RWPE1 (cell line): Measurements from ENCODE around the gene CPLX1.
A peak's percentile ranks its signal among the peaks of the same experiment; 100 is the strongest.

Source experiments
- CTCF ChIA-PET: fragments of 350-600 bp; sonication (Branson Sonifier 250); formaldehyde crosslinking; extraction: SDS; loops from one replicate; lab custom pipeline; 2021; lab: Yijun Ruan, JAX
- POLR2A ChIA-PET: fragments of 400-600 bp; formaldehyde crosslinking; extraction: SDS; loops from one replicate; lab custom pipeline; 2020; ENCODE audit warnings: antibody characterized with exemption; ENCODE audit not compliant: low non-redundant PET; lab: Yijun Ruan, JAX
- DNase-seq: peaks from one replicate; pipeline ENCODE4 v3.0.0; 2012; ENCODE audit warnings: low spot score
- H3K27ac ChIP-seq: fragments of 450-650 bp; 2 replicates; pipeline ENCODE4 v1.5.1; 2017
- TF ChIP-seq, protein P1 (sequence below): fragments of 450-650 bp; conservative IDR thresholded peaks from 2 replicates; pipeline ENCODE4 v1.5.1; 2017; ENCODE audit warnings: low read depth, mild to moderate bottlenecking

The CPLX1 gene

DNA sequence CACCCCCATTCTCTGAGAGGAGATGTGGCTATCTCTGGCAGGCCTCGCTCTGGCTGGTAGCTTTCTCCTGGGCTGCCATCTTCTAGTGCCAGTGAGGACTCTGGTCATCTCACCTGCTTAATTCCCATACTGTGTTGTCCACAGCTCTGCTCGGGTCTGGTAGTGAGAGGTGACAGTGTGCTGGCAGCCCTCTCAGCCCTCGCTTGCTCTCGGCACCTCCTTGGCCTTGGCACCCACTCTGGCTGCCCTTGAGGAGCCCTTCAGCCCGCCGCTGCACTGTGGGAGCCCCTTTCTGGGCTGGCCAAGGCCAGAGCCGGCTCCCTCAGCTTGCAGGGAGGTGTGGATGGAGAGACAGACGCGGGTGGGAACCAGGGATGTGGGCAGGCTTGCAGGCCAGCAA lies 52.7 kb downstream of the CPLX1 start:
- H3K27ac ChIP-seq = peak overlapping the region; percentile 49
- ChIA-PET CTCF (interaction anchor here (0.7 kb wide), 1 partner anchor 14 kb away, joined by 4 read pairs; no protein-coding TSS in a partner anchor), POLR2A (no interaction called here)
- no peak for DNase-seq
- TF ChIP-seq, protein P1, sequence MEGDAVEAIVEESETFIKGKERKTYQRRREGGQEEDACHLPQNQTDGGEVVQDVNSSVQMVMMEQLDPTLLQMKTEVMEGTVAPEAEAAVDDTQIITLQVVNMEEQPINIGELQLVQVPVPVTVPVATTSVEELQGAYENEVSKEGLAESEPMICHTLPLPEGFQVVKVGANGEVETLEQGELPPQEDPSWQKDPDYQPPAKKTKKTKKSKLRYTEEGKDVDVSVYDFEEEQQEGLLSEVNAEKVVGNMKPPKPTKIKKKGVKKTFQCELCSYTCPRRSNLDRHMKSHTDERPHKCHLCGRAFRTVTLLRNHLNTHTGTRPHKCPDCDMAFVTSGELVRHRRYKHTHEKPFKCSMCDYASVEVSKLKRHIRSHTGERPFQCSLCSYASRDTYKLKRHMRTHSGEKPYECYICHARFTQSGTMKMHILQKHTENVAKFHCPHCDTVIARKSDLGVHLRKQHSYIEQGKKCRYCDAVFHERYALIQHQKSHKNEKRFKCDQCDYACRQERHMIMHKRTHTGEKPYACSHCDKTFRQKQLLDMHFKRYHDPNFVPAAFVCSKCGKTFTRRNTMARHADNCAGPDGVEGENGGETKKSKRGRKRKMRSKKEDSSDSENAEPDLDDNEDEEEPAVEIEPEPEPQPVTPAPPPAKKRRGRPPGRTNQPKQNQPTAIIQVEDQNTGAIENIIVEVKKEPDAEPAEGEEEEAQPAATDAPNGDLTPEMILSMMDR = no peak

DNA sequence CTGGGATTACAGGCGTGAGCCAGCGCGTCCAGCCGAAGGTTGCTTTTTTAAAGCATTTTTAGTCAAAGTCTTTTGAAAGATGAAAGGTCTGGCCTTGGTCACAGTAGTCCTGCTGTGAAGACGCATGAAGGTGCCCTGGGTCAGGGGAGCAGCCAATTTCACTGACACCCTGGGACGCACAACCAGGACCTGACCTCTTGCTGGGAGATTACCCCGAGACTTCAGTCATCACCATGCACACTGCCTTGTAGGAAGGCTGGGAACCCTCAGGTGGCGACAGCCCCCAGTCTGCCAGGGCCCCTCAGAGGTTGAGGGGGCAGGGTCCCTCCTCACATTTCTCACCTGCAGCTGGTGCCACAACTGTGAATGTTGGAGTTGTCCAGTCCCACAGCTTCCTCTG lies 53.2 kb downstream of the CPLX1 start:
- DNase-seq = no peak
- POLR2A ChIA-PET = no interaction called here
- peak overlapping the region; percentile 49 for H3K27ac ChIP-seq
- TF ChIP-seq, protein P1 = no peak
- CTCF ChIA-PET = no interaction called here

DNA sequence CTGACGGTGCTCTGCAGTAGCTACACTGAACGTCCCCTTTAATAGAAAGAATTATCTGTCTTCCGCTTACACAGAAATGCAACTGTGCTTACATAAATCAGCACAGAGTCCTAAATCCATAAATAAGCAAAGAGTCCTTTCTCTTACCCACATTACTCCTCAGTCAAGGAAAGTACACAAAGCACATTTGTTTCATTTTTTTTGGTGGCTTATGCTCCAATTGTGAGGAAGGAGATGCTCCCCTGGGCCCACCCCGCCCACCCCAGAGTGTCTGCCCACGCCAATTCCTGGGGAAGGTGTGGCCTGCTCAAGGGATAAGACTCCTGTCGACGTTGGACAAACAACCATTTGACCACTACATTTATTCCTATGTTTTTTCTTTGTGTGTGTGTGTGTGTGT lies 53.8 kb downstream of the CPLX1 start:
- POLR2A ChIA-PET = no interaction called here
- TF ChIP-seq, protein P1 = no peak

DNA sequence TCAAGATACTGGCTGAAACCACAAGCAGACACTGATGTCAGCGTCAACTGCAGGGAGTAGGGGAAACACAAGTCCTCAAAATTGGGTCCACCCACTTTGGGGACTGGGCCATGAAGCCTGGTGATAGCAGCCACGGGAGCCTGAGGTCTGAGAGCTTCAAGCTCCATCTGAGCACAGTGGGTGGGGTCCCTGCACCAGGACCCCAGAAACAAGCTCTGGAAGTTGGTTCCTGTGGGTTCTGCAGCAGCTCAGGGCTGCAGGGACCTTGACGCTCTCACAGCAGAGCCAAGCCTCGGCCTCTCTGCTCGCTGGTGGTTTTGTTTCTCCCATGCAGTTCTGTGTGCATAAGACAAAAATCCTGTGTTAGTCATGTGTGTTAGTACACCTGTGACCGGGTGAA lies 54.5 kb downstream of the CPLX1 start:
- ChIA-PET CTCF (no interaction called here), POLR2A (no interaction called here)
- peak overlapping the region; percentile 49 for H3K27ac ChIP-seq

More for the DNA sequence above, 53.8 kb downstream of the CPLX1 start:
- CTCF ChIA-PET = no interaction called here
- peak overlapping the region; percentile 49 for H3K27ac ChIP-seq
- no peak for DNase-seq

DNA sequence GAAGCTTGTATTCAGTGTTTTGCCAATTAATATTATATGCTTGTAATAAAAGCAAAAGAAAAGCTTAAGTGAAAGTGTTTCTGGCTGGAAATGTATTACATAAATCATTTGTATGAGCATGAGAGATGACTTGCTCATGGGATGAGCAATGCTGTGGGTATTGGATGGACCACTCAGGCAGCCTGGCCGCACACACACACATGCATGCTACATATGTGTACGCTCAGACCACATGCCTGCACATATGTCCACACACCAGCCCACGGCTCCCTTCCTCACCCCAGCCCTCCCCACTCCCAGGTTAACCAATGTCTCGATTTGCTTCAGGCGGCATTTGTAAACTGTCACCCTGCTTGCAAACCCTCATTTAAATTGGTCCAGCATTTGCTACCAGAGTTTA lies 55.9 kb downstream of the CPLX1 start:
- TF ChIP-seq, protein P1 = no peak
- H3K27ac ChIP-seq = no peak overlapping the region
- POLR2A ChIA-PET = no interaction called here
- no peak for DNase-seq
- CTCF ChIA-PET = interaction anchor here (0.6 kb wide), 1 partner anchor 388 kb away, joined by 7 read pairs; no protein-coding TSS in a partner anchor

More for the DNA sequence above, 54.5 kb downstream of the CPLX1 start:
- no peak for DNase-seq
- TF ChIP-seq, protein P1 = no peak

DNA sequence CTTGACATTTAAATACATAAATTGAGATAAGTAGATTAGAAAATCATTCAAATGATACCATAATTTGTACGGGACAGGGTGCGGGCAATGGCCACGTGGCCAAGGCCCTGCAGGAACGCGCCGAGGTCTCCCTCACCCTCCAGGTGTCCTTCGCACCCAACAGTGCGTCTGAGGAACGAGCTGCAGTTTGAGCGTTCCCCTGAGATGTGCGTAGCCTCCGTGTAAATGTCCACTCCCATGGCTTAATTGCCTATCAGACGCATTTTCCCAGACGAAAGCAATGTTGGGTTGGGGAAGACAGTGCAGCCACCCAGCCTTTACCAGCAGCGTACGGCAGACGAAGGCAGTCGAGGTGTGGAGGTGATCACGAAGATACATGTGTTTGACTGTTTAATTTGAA lies 56.4 kb downstream of the CPLX1 start:
- TF ChIP-seq, protein P1 = no peak
- CTCF ChIA-PET = no interaction called here
- no peak for DNase-seq
- H3K27ac ChIP-seq = no peak overlapping the region
- POLR2A ChIA-PET = no interaction called here

DNA sequence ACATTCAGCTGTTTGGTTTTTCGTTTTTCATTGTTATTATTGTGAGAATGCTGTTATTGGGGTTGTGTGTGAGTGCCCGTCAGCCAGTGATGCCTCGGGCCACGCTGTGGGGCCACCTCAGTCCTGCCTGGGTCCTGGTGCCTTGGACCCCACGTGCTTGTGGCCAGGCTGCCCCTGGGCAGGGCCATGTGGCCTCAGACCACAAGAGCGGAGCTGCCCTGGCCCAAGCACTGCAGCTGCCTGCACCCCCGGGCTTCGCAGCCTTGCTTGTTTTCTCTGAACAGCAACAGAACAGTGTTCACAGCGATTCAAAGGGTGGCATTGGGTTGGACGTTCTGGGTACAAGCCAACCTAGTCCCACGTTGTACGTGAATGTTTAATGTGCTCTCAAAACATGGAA lies 56.9 kb downstream of the CPLX1 start:
- TF ChIP-seq, protein P1 = no peak
- CTCF ChIA-PET = no interaction called here
- POLR2A ChIA-PET = no interaction called here
- no peak for DNase-seq
- H3K27ac ChIP-seq = no peak overlapping the region
